A549 (cell line): ENCODE results near the gene TPST1. TPM values are rescaled to one million over a fixed set of nuclear protein-coding genes. Genes with fewer than 3 reads are reported as not detected.
A peak's percentile ranks its signal among the peaks of the same experiment; 100 is the strongest.
"Not testable (repeated sequence)": the region's sequence is repeated elsewhere in the genome, so short reads cannot be mapped to it uniquely, and the experiment has no call there.

Source experiments
- ATAC-seq, 2 experiments: fragments of 200-7000 bp in 1 of 2; fragments of >200 bp in 1 of 2; cut with Nextera tagmentation in 1 of 2; cut with Tn5 transposase in 1 of 2; 3 replicates each; pipeline versions ENCODE4 v1.8.0 to v1.9.1; 2018 to 2020; ENCODE audit warnings: mild to moderate bottlenecking in 1 of 2, moderate library complexity in 1 of 2
- CTCF ChIA-PET: fragments of 300-600 bp; sonication (Branson Sonifier 250); formaldehyde crosslinking; extraction: SDS; loops from one replicate; lab custom pipeline; 2021; ENCODE audit warnings: antibody characterized with exemption, inconsistent platforms; lab: Yijun Ruan, JAX
- POLR2A ChIA-PET: fragments of 350-600 bp; formaldehyde crosslinking; extraction: SDS; loops from one replicate; lab custom pipeline; 2021; ENCODE audit warnings: antibody characterized with exemption, inconsistent platforms; lab: Yijun Ruan, JAX
- DNase-seq, 2 experiments: peaks; one replicate each; pipeline versions ENCODE4 v3.0.0 to v3.0.0-alpha.2; 2011 to 2016; ENCODE audit warnings: low read depth in 1 of 2, low spot score in 1 of 2
- FAIRE-seq: peaks from 2 replicates; lab custom pipeline; 2011; peaks lifted over from hg19 to GRCh38; lab: Jason Lieb, UNC
- H3K27ac ChIP-seq, 2 experiments: fragments of >200 bp; sonication (Bioruptor Twin); formaldehyde crosslinking; 3 replicates each; pipeline ENCODE4 v1.5.1; 2016 to 2017
- H3K4me1 ChIP-seq: fragments of >200 bp; sonication (Bioruptor Twin); formaldehyde crosslinking; 3 replicates; pipeline ENCODE4 v1.6.1; 2016
- H3K4me2 ChIP-seq: fragments of >200 bp; sonication (Bioruptor Twin); formaldehyde crosslinking; 3 replicates; pipeline ENCODE4 v1.6.1; 2016
- H3K4me3 ChIP-seq: fragments of >200 bp; sonication (Bioruptor Twin); formaldehyde crosslinking; 3 replicates; pipeline ENCODE4 v1.5.1; 2016
- H3K9me3 ChIP-seq: fragments of >200 bp; sonication (Bioruptor Twin); formaldehyde crosslinking; 3 replicates; pipeline ENCODE4 v1.6.1; 2016
- BHLHE40 ChIP-seq: IDR thresholded peaks from 2 replicates; pipeline ENCODE4 v1.6.1; 2012; ENCODE audit warnings: low read depth, low read length, inconsistent platforms
- CEBPB ChIP-seq, 2 experiments: fragments of >200 bp in 1 of 2; sonication (Bioruptor Twin) in 1 of 2; formaldehyde crosslinking in 1 of 2; IDR thresholded peaks; 2 replicates each; pipeline ENCODE4 v1.6.1; 2012 to 2016
- E2F6 ChIP-seq: IDR thresholded peaks from 2 replicates; pipeline ENCODE4 v1.6.1; 2012; ENCODE audit warnings: low read depth, borderline replicate concordance
- EHMT2 ChIP-seq: fragments of 200-600 bp; sonication (generic); IDR thresholded peaks from 2 replicates; pipeline ENCODE4 v1.6.1; 2016; ENCODE audit warnings: antibody characterized with exemption, low read depth, mild to moderate bottlenecking, moderate library complexity
- HEYL ChIP-seq: fragments of 250-450 bp; sonication (Bioruptor Pico); IDR thresholded peaks from 2 replicates; pipeline ENCODE4 v1.8.0; 2021; ENCODE audit warnings: mild to moderate bottlenecking, moderate library complexity
- JUNB ChIP-seq: fragments of >200 bp; sonication (Bioruptor Twin); formaldehyde crosslinking; IDR thresholded peaks from 2 replicates; pipeline ENCODE4 v1.6.1; 2016
- KDM5A ChIP-seq: fragments of 200-600 bp; sonication (generic); IDR thresholded peaks from 2 replicates; pipeline ENCODE4 v1.6.1; 2016; ENCODE audit warnings: antibody characterized with exemption, mild to moderate bottlenecking
- MAZ ChIP-seq: fragments of 150-350 bp; IDR thresholded peaks from 2 replicates; pipeline ENCODE4 v1.6.1; 2014; ENCODE audit warnings: antibody characterized with exemption, low read depth, low read length, borderline replicate concordance
- MYC ChIP-seq: IDR thresholded peaks from 2 replicates; pipeline ENCODE4 v1.6.1; 2012; ENCODE audit warnings: mild to moderate bottlenecking, inconsistent platforms, low read length, improper control_type of control experiment, borderline replicate concordance
- NFE2L2 ChIP-seq: fragments of 150-350 bp; conservative IDR thresholded peaks from 2 replicates; pipeline ENCODE4 v1.6.1; 2014; ENCODE audit warnings: low read length
- POLR2A ChIP-seq: IDR thresholded peaks from 2 replicates; pipeline ENCODE4 v1.6.1; 2012; ENCODE audit warnings: mild to moderate bottlenecking, low read length
- RAD21 ChIP-seq, 2 experiments: fragments of >200 bp in 1 of 2; sonication (Bioruptor Twin) in 1 of 2; formaldehyde crosslinking in 1 of 2; IDR thresholded peaks in 1 of 2; conservative IDR thresholded peaks in 1 of 2; 2 replicates in 1 of 2; 3 replicates in 1 of 2; pipeline ENCODE4 v1.6.1; 2012 to 2018; ENCODE audit warnings: inconsistent platforms in 1 of 2
- RCOR1 ChIP-seq: fragments of 150-350 bp; IDR thresholded peaks from 2 replicates; pipeline ENCODE4 v1.6.1; 2014; ENCODE audit warnings: antibody characterized with exemption, low read length, low read depth
- TP53 ChIP-seq: fragments of 250-450 bp; sonication (Bioruptor Pico); IDR thresholded peaks from 2 replicates; pipeline ENCODE4 v1.5.0; 2021; ENCODE audit warnings: mild to moderate bottlenecking, moderate library complexity
- ZFP36 ChIP-seq: fragments of 450-650 bp; IDR thresholded peaks from 2 replicates; pipeline ENCODE4 v1.6.1; 2014; ENCODE audit warnings: borderline replicate concordance; ENCODE audit not compliant: partially characterized antibody
- WGBS: methylation state at CpG from one replicate; pipeline ENCODE4 v1.1.6; 2017; ENCODE audit errors: missing lambda C conversion rate; 5-methylcytosine and 5-hydroxymethylcytosine counted together
- polyA plus RNA-seq, 4 experiments: library from polyadenylated mRNA; depleted of rRNA in 3 of 4; stranded (reverse); fragments of >200 nt; fragmentation: RNase III in 1 of 4; extraction: RNeasy Plus Mini Kit Qiagen cat#74134 plus additional on column Dnase treatment in 1 of 4; gene quantifications; 2 replicates in 3 of 4; 3 replicates in 1 of 4; pipeline ENCODE4 v1.2.3, GENCODE V29; 2011 to 2017
- TF ChIP-seq, protein P1 (sequence below): IDR thresholded peaks from 2 replicates; pipeline ENCODE4 v1.6.1; 2012

Gene TPST1
- polyA plus RNA-seq, 2 of the 4 experiments (the other 2 are of a cell fraction), result 14.6 to 20.4 TPM

- POLR2A ChIA-PET, result no interaction called here
- CTCF ChIA-PET, result interaction anchor here (1.2 to 1.6 kb wide), 3 partner anchors 8 to 139 kb away, joined by 3 to 5 read pairs (median 3); no protein-coding TSS in a partner anchor
- Histone ChIP-seq H3K4me1 (peaks cover 22% of the 10 kb centered on the region), H3K4me2 (no peak overlapping the region), H3K9me3 (no peaks in the 10 kb centered on the region), H3K27ac (peak overlapping the region in 1 of 2 experiments; percentile 50; a peak in 1 of 6 replicates), H3K4me3 (no peak overlapping the region)
- DNase-seq (peak in 1 of 2 experiments; percentile 40), ATAC-seq (peak; percentile 55 to 60), FAIRE-seq (no peak)
- 64% methylated on average over 16 of the region's 16 CpGs for WGBS
- TF ChIP-seq POLR2A (no peak), CEBPB (IDR thresholded peaks at IDR 0.05) (peak in 1 of 2 experiments; percentile 48; a peak in 1 of 4 replicates)
These were observed 34.6 kb upstream of the TPST1 start for GRCh38 chr7:66170309-66171231.

DNA sequence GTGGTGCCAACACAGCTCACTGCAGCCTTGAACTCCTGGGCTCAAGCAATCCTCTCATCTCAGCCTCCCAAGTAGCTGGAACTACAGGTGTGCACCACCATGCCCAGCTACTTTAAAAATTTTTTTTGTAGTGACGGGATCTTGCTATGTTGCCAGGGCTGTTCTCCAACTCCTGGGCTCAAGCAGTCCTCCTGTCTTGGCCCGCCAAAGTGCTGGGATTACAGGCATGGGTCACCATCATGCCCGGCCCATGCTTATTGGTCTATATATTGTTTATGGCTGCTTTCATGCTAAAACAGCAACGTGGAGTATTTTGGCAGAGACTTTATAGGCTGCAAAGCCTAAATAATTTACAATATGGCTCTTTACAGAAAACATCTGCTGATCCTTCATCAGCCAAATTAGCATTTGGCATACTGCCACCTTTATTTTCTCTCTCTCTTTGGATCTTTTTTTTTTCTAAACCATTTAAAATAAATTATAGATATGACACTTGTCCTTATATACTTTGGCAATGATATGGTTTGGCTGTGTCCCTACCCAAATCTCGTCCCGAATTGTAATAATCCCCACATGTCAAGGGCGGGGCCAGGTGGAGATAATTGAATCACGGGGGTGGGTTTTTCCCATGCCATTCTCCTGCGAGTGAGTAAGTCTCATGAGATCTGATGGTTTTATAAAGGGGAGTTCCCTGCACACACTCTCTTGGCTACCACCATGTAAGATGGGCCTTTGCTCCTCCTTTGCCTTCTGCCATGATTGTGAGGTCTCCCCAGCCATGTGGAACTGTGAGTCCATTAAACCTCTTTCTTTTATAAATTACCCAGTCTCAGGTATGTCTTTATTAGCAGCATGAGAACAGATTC is 32.4 kb upstream of the TPST1 start:
- 71% methylated on average over 9 of the region's 9 CpGs for WGBS
- not testable (repeated sequence) for FAIRE-seq, H3K4me2 ChIP-seq, ATAC-seq, H3K27ac ChIP-seq, DNase-seq, H3K9me3 ChIP-seq, H3K4me3 ChIP-seq
- H3K4me1 ChIP-seq, result peaks cover 20% of the 10 kb centered on the region
- POLR2A ChIA-PET, result interaction anchor here (0.9 kb wide), 1 partner anchor 32 kb away, joined by 3 read pairs; the partner anchor contains the start of gene TPST1
- CTCF ChIA-PET, result interaction anchor here (1.6 kb wide), 1 partner anchor 141 kb away, joined by 5 read pairs; no protein-coding TSS in a partner anchor

- no peak for ATAC-seq
These were observed 31.3 kb upstream of the TPST1 start for GRCh38 chr7:66173856-66174255.

GRCh38 chr7:66175006-66175405 is 30.1 kb upstream of the TPST1 start:
- DNase-seq, H3K27ac ChIP-seq, FAIRE-seq, H3K4me2 ChIP-seq, ATAC-seq, H3K9me3 ChIP-seq, H3K4me3 ChIP-seq, POLR2A ChIA-PET: not testable (repeated sequence)
- CTCF ChIA-PET, result interaction anchor here (0.5 to 1.0 kb wide), 4 partner anchors 13 to 143 kb away, joined by 3 to 4 read pairs (median 3); no protein-coding TSS in a partner anchor
- peaks cover 12% of the 10 kb centered on the region; the same call in 2 of the 3 replicates for H3K4me1 ChIP-seq
- 73% methylated on average over 8 of the region's 8 CpGs for WGBS

More at GRCh38 chr7:66173856-66174255, 31.3 kb upstream of the TPST1 start:
- FAIRE-seq (no peak), DNase-seq (no peak)
- ChIA-PET POLR2A (no interaction called here), CTCF (interaction anchor here (0.6 kb wide), 1 partner anchor 31 kb away, joined by 3 read pairs; no protein-coding TSS in a partner anchor)
- TF ChIP-seq ZFP36, result no peak
- no peak for TF ChIP-seq JUNB
- TF ChIP-seq EHMT2, result no peak
- TF ChIP-seq RAD21 (conservative IDR thresholded peaks at IDR 0.05 in 1 of 2, IDR thresholded peaks at IDR 0.05 in 1 of 2), result no peak
- no peak for TF ChIP-seq MAZ
- TF ChIP-seq, protein P1, sequence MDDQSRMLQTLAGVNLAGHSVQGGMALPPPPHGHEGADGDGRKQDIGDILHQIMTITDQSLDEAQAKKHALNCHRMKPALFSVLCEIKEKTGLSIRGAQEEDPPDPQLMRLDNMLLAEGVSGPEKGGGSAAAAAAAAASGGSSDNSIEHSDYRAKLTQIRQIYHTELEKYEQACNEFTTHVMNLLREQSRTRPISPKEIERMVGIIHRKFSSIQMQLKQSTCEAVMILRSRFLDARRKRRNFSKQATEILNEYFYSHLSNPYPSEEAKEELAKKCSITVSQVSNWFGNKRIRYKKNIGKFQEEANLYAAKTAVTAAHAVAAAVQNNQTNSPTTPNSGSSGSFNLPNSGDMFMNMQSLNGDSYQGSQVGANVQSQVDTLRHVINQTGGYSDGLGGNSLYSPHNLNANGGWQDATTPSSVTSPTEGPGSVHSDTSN, result no peak
- no peak for TF ChIP-seq TP53 (CRISPR knock-in tag)
- TF ChIP-seq HEYL (CRISPR knock-in tag), result no peak
- TF ChIP-seq BHLHE40, result no peak
- no peak for TF ChIP-seq NFE2L2
- no peak for TF ChIP-seq E2F6
- no peak for TF ChIP-seq RCOR1
- no peak for TF ChIP-seq KDM5A
- no peak for TF ChIP-seq MYC
- H3K27ac ChIP-seq, result no peak overlapping the region
- H3K4me1 ChIP-seq, result peaks cover 12% of the 10 kb centered on the region; the same call in 2 of the 3 replicates
- 82% methylated on average over 5 of the region's 5 CpGs for WGBS
- no peak overlapping the region for H3K4me3 ChIP-seq
- H3K9me3 ChIP-seq, result peaks cover 4% of the 10 kb centered on the region; the same call in 1 of the 3 replicates
- no peak overlapping the region for H3K4me2 ChIP-seq
